ENCODE data around the gene LYST. TPM values are rescaled to one million over a fixed set of nuclear protein-coding genes. Genes with fewer than 3 reads are reported as not detected.

LYST gene
- total and polyA plus RNA-seq, 2 donors (not counting 3 experiments of a cell fraction or from before 2014, with no cell fraction given) = 3.1 to 9.6 TPM

DNA sequence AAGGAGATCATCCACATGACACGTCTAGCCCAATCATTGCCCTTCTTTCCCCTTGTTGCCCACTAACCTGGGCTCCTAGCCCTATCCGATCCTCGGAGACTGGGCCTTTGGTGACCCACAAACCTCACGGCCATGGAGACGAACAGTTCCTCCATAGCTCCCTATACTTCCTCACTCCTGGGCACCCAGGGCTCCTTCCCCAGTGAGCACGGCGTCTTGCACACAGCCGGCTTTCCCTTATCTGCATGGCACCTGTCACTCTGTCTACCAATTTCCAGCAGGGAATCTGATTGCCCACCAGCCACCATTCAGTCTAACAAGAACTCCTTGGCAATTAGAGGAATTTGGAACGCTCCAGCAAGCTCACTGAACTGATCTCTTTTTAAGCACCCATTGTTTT is 220.2 kb downstream of the LYST start:
- Histone ChIP-seq H3K4me3 (replicated peaks in 1 of 3; ENCODE audit: insufficient read depth in 1 of 3, low read depth in 1 of 3, low read length in 3 of 3) (no peak overlapping the region), H3K79me2 (ENCODE audit: control insufficient read depth, insufficient read depth, low read length) (no peaks in the 10 kb centered on the region), H4K20me1 (replicated peaks; ENCODE audit: control insufficient read depth, extremely low read depth, insufficient read depth, low read length) (no peaks in the 10 kb centered on the region), H2AFZ (ENCODE audit: low read depth, low read length) (no peak overlapping the region), H3K27ac (ENCODE audit: insufficient read depth, low read depth, low read length) (no peak overlapping the region), H3K9ac (replicated peaks; ENCODE audit: extremely low read depth, insufficient read depth, low read length) (no peak overlapping the region), H3K4me2 (ENCODE audit: insufficient read depth, low read length) (no peak overlapping the region), H3K9me1 (replicated peaks; ENCODE audit: control insufficient read depth, extremely low read depth, insufficient read depth, low read length) (no peaks in the 10 kb centered on the region), H3K4me1 (ENCODE audit: control insufficient read depth, extremely low read depth, insufficient read depth, low read length) (peaks cover 17% of the 10 kb centered on the region), H3K9me3 (replicated peaks; ENCODE audit: control insufficient read depth, insufficient read depth, low read length) (no peaks in the 10 kb centered on the region), H3K27me3 (ENCODE audit: control insufficient read depth in 2 of 2, insufficient read depth in 2 of 2, low read length in 2 of 2) (peaks cover 22 to 29% of the 10 kb centered on the region in 2 experiments), H3K36me3 (ENCODE audit: control insufficient read depth in 2 of 2, extremely low read depth in 1 of 2, insufficient read depth in 2 of 2, low read length in 2 of 2) (no peaks in the 10 kb centered on the region)
- intact Hi-C loops (cut with micrococcal nuclease) = no loop called here
- DNase-seq (ENCODE audit: low read depth, low spot score) = no peak
- dilution Hi-C loops (cut with MboI; ENCODE audit: extremely low pct_ligation_motif_present, low sequenced_read_pairs) = no loop called here
- BruUV-seq (replicated peaks) = no TSS peak
- ChIA-PET CTCF (interaction anchor here (0.9 to 1.6 kb wide), 6 partner anchors 9 to 48 kb away, joined by 3 to 8 read pairs (median 4); no protein-coding TSS in a partner anchor), POLR2A (no interaction called here)
- TF ChIP-seq, protein P1, sequence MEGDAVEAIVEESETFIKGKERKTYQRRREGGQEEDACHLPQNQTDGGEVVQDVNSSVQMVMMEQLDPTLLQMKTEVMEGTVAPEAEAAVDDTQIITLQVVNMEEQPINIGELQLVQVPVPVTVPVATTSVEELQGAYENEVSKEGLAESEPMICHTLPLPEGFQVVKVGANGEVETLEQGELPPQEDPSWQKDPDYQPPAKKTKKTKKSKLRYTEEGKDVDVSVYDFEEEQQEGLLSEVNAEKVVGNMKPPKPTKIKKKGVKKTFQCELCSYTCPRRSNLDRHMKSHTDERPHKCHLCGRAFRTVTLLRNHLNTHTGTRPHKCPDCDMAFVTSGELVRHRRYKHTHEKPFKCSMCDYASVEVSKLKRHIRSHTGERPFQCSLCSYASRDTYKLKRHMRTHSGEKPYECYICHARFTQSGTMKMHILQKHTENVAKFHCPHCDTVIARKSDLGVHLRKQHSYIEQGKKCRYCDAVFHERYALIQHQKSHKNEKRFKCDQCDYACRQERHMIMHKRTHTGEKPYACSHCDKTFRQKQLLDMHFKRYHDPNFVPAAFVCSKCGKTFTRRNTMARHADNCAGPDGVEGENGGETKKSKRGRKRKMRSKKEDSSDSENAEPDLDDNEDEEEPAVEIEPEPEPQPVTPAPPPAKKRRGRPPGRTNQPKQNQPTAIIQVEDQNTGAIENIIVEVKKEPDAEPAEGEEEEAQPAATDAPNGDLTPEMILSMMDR (IDR thresholded peaks at IDR 0.05; ENCODE audit: extremely low read depth in 1 of 2, insufficient read depth in 1 of 2, low read depth in 1 of 2, low read length in 2 of 2) = no peak
- TF ChIP-seq POLR2A (IDR thresholded peaks at IDR 0.05; ENCODE audit: low read depth, low read length) = no peak
- TF ChIP-seq, protein P2, sequence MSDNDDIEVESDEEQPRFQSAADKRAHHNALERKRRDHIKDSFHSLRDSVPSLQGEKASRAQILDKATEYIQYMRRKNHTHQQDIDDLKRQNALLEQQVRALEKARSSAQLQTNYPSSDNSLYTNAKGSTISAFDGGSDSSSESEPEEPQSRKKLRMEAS (IDR thresholded peaks at IDR 0.05; ENCODE audit: insufficient read depth, insufficient read length) = no peak
- no peak for TF ChIP-seq JUN (IDR thresholded peaks at IDR 0.05; ENCODE audit: borderline replicate concordance, insufficient read depth, insufficient read length, low read depth)
- TF ChIP-seq MYC (IDR thresholded peaks at IDR 0.05; ENCODE audit: low read depth, low read length) = no peak
- no peak for TF ChIP-seq FOS (IDR thresholded peaks at IDR 0.05; ENCODE audit: borderline replicate concordance, insufficient read depth, low read length)
- no peak for FAIRE-seq
